Activated T-cell treated with anti-CD3 and anti-CD28 coated beads for 24 hours (primary cell): ENCODE data around the gene CCDC28A.
"Not testable (repeated sequence)": the region's sequence is repeated elsewhere in the genome, so short reads cannot be mapped to it uniquely, and the experiment has no call there.

Source experiments
- DNase-seq: peaks from one replicate; pipeline ENCODE4 v3.0.0-alpha.2; 2020; ENCODE audit warnings: low read depth

CCDC28A gene

DNA sequence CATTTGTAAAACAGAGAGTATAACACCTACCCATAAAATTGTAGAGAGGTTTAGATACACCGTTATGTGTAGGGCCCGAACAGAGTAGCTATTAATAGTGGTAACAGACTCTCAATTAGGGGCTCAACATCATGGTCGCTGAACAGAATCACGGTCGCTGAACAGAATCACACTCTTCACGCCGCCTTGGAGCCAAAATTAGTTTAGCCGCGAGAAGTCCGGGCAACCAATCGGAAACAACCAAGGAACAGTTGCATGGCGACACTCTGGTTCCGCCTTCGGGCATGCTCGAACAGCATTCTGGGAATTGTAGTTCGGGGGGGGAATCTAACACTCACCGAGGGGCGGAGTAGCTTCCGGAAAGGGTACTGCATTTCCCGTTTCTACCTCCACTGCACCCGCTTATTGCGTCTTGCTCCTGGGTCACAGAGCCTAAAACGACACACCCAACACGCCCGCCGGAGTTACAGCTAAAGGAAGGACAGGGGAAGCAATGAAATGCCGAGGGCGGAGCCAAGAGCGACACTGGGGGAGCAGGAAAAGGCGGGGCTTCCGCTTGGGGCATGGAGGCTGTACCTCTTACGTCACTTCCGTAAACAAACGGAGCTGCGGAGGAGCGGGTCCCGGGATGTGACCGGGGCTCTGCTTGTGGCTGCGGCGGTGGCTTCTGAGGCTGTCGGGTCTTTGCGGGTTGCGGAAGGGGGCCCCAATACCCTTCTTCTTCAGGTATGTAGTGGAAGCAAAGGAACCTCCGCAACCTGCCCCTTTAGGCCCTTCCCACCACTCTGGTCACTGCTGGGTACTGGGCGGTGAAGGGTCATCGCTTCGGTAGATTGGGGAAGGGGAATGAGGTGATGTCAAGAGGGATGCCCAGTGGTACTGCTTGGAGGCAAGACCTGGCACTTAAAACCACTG, at the start of gene CCDC28A:
Gene CCDC28A, plus strand, starts transcription at position 593 of the 915 bp plus-strand sequence. CDS start 2,352 bp downstream, outside the sequence.
- peak; percentile 89 for DNase-seq

DNA sequence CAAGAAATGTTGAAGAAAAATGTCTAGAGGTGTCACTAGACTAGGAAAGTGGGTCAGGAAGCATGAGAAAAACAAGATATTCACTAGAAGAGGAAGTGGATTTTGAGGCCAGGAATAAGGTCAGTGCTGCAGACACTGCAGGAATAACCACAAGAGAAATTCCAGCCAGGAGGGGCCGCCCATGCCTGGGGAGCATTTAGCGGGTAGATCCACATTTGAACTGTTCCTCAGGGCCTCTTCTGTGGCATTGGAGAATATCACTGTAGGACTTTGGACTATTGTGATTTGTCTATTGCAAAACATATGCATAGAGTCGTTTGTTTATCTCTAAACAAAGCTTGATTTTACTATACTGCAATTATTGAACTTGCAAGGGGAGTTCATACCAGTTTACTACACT, 49.6 kb upstream of the CCDC28A start:
- no peak for DNase-seq

DNA sequence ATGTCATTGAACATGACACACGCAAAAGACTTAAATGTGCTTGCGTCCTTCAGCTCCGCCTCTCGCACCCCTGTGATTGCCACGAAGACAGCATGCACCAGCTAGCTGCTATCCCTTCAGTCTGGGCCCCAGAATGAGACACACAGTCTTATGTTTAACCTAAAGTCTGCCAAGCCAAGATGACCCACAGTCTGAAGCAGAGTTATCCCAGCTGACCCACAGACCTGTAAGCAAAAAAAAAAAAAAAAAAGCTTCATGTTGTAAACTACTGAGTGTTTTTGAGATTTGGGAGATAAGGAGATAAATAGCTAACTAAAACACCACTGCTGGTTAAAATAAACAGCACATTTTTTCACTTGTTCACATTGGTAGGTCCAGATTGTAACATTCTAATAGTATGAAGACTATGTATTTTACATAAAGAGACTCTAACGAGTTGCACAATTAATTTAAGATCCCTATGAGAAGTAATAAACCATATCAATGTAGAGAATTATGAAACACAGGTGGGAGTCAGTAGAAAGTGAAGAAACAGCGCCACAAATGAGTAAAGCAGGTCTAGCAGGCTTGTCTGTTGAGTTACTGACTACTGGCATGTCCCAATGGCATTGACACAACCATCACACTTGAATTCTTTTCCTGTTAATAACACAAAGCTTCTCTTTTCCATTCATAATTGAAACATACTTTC, 47.4 kb upstream of the CCDC28A start:
- DNase-seq, result no peak

DNA sequence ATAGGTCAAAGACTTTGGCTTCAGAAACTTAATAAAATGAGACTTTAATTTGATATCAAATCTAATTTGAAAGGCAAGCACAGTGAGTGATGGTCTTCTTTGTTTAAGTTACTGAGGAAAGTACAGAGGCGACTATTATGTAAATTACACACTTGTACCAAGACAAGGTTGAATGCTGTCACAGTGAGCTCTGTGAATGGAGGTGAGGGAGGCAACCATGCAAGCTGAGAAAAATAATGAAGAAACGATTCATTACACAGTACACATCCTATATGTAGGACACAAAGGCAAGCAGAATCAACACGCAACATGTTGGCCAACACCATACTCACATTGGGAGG, 46.8 kb upstream of the CCDC28A start:
- no peak for DNase-seq

DNA sequence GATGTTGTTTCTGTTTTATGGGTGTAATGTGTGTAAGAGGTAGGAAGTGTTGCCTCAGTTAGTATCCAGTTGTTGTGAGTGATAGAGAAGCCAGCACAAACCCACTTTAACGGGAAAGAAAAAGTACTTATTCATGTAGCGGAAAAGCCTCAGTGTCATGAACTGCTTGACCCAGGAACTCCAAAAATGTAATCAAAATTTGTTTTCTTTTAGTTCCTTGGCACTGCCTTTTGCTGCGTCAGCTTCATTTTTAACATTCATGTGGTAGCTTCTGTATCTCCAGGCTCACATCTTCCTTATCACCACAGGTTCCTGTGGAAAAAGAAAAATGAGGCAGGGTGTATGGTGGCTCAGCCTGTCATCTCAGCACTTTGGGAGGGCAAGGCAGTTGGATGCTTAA, 46.4 kb upstream of the CCDC28A start:
- DNase-seq, result no peak

DNA sequence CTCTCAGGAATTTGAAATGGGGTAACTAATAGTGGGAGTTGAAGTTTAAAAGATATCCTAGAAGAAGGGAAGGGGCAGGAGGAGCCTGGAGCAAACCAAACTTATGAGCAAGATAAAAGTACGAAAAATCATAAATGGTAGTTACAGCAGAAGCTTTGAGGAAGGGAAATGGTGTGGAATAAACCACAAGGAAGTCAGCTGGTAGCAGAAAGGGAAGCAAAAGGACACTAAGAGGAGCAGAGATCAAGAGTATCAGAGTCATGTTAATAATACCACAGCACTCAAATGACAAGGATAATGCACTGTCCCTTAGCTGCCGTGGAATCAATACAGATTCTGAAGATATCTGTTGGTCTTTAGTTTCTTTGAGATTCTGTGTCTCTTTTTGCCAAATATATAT, 44.9 kb upstream of the CCDC28A start:
- DNase-seq, result no peak

DNA sequence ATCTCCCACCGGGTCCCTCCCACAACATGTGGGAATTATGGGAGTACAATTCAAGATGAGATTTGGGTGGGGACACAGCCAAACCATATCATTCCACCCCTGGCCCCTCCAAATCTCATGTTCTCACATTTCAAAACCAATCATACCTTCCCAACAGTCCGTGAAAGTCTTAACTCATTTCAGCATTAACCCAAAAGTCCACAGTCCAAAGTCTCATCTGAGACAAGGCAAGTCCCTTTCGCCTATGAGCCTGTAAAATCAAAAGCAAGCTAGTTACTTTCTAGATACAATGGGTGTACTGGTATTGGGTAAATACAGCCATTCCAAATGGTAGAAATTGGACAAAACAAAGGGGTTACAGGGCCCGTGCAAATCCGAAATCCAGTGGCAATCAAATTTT, 43.5 kb upstream of the CCDC28A start:
- not testable (repeated sequence) for DNase-seq

DNA sequence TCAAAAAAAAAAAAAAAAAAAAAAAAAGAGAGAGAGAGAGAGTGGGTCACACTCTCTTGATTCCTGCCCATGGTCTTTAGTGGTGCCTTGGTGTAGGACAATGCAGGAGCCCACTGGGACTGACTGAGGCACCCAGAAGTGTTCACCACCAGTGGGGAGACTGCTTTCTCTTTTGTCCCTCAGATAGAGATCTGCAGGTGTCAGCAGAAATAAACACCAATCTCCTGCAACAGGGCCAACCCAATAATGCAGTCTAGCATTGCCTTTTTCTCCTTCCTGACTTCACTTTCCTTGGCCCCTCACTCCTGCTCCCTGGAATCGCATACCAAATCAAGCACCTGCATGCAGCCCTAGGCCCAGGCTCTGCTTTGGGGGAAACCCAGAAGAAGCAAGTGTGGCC, 39.0 kb upstream of the CCDC28A start:
- DNase-seq, result no peak

- no peak for DNase-seq
Observed at GRCh38 chr6:138736640-138737039, 36.9 kb upstream of the CCDC28A start.

DNA sequence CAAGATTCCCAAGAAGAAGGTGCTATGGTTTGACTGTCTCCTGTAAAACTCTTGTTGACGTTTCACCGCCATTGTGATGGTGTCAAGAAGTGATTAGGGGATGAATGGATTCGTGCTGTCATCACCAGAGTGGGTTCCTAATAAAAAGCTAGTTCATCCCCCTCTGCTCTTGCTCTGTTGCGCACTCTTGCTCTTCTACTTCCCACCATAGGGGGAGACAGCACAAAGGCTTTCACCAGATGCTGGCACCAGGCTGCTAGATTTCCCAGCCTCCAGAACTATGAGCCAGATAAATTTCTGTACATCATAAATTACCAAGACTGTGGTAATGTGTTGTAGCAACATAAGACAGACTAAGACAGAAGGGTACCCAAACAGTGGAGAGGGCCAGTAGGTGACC, 21.6 kb upstream of the CCDC28A start:
- DNase-seq, result no peak

GRCh38 chr6:138757136-138757535, 16.4 kb upstream of the CCDC28A start:
- DNase-seq, result no peak

GRCh38 chr6:138765896-138766655, 7.5 kb upstream of the CCDC28A start:
- no peak for DNase-seq

DNA sequence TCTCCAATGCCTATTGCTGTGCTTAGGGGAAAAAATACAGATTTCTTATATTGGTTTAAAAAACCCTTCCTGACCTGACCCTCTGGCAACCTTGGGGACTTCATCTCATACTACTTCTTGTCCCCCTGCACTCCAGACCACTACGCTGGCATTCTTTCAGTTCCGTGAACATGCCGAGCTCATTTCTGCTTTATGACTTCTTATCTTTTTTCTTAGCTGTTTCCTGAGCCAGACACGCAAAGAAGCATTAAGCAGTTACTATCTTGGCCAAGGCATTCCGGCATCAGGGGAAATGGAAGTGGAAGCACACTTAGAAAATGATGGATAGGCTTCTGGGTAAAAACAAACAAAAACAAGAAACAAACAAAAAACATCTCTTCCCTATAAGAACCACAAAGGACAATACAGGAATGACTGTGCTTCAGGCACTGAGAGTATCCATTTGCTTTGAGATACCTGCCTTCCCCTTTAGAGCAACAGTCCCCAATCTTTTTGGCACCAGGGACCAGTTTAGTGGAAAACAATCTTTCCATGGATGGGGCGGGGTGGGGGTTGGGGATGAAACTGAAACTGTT, 4.4 kb upstream of the CCDC28A start:
- DNase-seq, result no peak

GRCh38 chr6:138772596-138773176, 883 bp upstream of the CCDC28A start:
- no peak for DNase-seq

DNA sequence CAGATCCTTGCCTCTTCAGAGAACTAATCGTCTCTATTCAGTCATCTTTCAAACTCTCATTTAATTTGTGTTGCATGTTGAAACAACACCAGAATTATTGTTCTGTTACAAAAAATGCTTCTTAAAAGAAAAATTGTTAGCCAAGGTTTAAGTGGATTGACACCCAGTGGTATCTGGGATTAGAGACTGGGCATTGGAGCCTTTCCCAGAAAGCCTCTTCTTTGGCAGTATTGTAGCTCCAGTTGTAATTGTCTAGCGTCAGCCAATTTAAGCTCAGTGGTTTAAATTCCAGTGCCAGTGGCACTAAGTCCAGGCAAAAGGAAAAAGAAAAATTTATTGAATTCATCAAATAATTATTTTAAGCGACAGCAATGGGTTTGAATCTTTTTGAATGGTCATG, 801 bp downstream of the CCDC28A start:
- no peak for DNase-seq

DNA sequence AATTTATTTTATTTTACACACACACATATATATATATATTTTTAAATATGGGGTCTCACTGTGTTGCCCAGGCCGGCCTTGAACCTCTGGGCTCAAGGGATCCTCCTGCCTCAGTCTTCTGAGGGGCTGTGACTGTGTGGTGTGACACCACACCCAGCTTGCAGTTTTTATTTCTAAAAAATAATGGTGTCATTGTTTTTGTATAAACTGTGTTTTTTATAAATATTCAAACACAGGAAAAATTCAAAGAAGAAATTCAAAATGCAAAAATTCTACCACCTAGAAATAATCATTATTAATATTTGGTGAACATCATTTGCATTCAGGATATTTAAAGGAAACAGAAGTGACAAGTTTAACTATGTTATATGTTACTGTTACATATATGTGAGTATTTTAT, 3.1 kb downstream of the CCDC28A start:
- DNase-seq, result no peak

GRCh38 chr6:138778331-138778730, 4.8 kb downstream of the CCDC28A start:
- DNase-seq, result no peak

GRCh38 chr6:138782243-138782642, 8.7 kb downstream of the CCDC28A start:
- DNase-seq, result no peak

DNA sequence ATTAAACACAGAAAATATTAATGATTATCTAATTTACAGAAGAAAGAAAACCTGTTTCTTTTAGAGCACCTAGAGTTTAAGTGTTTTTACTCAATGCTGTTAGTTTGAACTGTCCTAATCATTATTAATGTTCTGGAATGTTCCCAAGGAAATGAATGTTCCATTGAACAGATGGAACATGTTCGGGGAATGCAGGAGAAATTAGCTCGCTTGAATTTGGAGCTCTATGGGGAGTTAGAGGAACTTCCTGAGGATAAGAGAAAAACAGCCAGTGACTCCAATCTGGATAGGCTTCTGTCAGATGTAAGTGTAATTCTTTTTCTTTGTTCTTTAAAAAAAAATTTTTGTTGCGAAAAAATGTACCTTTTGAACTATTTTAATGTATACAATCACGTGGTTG, 11.5 kb downstream of the CCDC28A start:
- no peak for DNase-seq

GRCh38 chr6:138785980-138786379, 12.4 kb downstream of the CCDC28A start:
- no peak for DNase-seq

DNA sequence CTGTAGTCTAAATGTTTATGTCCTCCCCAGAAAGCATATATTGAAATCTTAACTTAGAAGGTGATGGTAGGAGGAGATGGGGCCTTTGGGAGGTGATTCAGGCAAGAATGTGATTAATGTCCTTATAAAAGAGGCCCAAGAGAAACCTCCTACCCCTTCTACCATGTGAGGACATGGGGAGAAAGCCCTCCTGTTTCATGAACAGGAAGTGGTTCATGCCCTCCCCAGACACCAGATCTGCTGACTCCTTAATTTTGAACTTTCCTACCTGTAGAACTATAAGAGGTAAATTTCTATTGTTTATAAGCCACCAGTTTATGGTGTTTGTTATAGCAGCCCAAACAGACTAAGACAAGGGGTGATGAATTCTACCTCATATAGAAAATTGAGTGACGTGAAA, 13.6 kb downstream of the CCDC28A start:
- DNase-seq, result no peak
